IPS-NIHi7 (cell line): ENCODE measurements around the gene WDR4.
"Not testable (repeated sequence)": the region's sequence is repeated elsewhere in the genome, so short reads cannot be mapped to it uniquely, and the experiment has no call there.

Experiments used
- DNase-seq: peaks from one replicate; pipeline ENCODE4 v3.0.0; 2012; ENCODE audit warnings: mixed read lengths; ENCODE audit errors: extremely low spot score

The WDR4 gene

DNA sequence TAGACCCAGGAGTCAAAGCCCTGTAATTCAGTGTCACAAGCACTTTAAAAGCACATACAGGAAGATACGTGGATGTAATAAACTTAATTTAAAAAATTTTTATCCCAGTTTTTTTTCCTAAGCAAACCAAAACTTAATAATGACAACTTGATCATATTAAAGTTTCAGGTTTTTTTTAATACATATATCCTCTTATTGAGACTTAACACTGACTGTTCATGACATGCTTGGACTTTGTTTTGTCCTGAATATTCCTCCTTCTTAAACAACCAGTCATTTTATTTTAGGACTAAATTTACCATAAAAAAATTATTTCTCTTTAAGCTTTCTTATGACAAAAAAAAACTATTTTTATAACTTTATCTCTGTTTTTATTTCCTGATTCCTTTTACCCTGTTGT is 64.1 kb downstream of the WDR4 start:
- no peak for DNase-seq

DNA sequence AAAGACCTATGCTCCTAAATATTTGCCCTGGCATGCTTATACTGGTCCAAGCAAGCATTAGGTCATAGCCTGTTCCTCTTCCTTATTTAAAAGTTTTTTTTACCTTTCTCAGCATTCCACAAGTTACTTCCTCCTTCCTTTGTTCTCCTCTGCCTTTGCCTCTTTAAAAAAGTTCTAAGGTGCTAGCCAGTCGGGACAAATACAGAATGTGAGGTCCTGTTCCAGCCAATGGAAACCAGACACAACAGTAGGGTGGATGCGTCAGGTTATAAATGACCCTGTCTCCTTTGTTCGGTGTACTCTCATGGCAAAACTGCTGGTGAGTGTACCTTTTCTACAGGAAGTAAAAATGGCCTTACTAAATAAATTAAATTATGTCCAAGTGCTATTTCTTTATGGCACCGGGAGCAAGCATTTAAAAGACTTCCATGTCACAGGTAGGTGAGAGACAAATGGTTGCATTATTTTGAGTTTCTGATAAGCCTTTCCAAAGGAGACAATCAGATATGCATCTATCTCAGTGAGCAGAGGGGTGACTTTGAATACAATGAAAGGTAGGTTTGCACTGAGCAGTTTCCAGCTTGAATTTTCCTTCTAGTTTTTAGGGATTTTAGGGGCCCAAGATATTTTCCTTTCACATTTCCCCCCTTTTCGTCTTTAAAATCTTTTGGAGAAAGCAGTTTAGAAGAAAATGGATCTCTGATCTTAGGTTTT is 66.7 kb downstream of the WDR4 start:
- not testable (repeated sequence) for DNase-seq

DNA sequence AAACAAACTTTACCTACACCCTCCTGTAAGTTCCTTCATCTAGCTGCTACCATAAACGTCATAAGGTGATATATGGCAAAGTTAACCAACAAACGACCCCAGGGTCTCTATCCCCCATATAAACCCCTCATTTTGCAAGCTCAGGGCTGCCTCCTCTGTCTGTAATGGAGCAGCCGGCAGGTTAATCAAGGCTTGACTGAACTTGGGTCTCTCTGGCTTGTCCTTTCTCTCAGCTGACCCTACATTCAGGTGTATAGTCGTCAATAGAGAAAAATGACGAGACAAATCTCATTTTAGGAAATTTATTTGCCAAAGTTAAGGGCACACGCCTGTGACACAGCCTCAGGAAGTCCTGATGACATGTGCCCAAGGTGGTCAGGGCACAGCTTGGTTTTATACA is 67.4 kb downstream of the WDR4 start:
- DNase-seq: no peak

DNA sequence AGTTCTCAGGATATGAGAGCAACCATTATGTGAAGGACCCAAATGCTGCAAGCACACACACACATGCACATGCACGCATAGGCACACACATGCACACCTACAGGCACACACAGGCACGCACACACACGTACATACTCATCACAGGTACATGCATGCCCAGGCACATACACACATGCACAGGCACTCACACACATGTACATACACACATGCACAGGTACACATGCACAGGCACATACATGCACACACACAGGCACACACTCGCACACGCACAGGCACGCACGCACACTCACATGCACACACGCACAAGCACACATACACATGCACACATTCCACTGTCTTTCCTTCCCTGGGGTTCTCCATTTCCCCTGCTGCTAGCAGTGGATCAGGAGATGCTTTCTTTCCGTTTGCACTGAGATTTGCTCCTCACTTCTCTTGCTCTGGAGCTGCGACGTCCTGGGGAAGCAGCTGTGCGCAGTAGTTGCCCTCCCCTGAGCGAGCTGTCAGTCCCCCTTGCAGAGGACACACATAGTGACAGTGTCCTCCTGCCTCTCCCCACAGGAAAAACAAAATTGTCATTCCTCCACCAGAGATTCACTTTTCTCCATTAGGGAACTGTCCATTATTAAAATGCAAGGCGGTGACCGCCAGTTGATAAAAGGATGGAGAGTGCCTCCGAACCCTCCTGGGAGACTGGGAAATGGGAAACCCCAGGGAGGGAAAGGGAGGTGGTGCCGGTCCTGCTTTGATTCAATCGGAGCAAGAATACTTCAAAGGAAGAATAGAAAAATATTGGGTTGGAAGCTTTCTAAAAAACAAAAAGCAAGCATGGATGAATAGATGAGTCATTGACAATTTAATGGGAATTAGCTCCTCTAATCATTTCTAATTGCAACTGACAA is 69.5 kb downstream of the WDR4 start:
- no peak for DNase-seq

DNA sequence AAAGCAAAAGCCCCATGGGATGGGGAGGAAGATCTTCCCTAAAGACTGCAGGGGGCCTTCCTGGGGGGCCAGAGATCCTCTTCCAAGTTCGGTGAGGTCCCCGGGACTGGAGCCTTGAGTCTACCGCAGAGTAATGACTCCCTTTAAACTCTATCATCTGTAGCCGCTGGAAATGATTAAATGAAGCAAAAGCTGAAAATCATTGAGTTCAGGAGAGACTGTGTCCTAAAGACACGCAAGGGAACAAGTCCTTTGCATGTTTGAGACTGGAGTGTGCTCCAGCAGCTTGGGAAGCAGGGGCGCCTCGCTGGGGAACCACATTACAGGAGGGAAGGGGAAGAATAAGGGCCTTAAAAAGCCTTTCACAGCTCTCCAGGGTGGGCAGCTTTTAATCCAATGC is 70.2 kb downstream of the WDR4 start:
- DNase-seq: no peak

DNA sequence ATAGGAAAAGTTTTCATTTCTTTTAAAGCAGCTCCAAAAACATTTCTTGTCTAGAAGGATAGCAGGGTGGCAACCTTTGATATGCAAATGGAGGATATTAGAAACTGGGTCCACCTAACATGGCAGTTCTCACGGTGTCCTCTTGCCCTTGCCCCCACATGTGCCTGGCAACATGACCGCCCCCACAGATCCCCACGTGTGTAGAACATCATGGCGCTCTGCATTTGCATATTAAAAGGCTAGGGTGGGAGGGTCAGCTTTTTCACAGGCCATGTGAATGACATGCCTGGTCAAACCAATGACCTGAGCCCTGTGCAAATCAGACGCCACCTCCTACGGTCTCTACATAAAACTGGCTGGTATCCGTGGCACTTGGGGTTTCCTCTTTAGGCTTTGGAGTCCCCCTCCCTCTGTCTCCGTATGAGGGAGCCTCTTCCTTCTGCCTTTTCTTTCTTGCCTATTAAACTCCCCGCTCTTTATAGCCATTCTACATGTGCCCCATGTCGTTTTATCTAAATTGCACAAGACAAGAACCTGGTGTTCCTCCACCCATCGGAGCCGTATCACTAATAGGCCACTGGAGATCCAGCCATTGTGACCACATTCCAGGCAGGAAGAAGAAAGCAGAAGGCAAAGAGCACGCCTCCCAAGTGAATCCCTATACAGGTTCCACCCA is 71.3 kb downstream of the WDR4 start:
- no peak for DNase-seq

DNA sequence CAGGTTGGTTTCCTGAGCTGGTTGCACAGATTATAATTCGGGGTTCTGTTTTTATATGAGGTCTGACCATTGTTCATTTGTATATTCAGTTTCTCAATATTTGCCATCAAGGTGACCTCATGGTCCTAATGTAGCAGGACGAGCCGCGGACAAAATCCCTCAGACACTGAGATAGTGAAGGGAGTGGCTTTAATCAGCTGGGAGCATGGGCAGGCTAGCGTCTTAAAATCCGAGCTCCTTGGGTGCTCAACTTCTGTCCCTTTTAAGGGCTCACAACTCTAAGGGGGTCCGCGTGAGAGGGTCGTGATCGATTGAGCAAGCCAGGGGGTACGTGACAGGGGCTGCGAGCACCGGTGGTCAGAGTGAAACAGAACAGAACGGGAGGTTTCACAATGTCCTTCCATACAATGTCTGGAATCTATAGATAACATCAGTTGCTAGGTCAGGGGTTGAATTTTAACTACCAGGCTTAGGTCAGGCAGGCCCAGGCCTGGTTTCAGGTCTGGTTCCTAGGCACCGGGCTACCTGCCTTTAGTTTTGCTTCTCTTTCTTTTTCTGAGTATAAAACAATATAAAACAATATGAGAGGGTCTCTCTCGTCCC is 71.9 kb downstream of the WDR4 start:
- not testable (repeated sequence) for DNase-seq

DNA sequence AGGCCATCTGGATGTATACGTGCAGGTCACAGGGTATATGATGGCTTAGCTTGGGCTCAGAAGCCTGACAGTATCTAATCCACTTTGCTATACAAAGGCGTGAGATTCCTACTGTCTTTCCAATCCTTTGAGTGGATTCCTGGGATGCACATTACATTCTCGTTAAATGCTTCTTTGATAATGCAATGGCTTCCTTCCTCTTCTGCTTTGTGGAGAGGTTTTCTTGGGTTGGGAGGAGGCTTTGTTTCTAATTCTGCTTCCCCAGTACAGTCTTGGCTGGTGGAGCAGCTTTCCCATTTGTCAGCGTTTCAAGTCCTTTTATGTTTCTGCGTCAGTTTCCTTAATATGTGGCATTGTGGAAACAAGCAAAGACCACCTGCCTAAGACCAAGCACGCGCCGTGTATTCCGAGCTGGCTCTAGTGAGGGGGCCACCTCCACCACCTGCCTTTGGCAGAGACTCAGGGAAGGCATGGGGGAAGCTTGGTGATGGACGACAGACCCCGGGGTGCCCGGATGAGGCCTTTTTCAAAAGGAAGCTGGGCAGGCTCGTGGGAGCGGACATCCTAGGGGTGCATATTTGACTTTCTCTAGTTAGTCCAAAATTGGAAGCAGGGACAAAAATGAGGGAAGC is 72.7 kb downstream of the WDR4 start:
- no peak for DNase-seq

DNA sequence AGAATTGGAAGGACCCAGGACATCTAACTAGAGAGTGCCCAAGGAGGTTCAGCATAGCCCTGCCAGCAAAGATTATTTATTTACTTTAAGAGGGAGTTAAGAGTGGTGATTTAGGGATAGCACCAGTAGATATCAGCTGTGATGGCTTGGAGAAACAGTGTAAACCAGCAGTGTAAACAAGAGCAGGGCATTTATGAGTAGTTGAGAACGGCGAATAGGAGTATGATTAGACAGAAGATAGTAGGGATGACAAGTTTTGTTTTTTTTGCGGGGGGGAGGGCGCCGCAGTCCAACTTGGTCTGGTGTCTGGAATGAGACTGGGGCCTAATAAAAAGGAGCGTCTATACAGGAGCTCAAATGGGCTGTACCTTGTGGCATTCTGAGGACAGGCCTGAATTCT is 77.7 kb downstream of the WDR4 start:
- DNase-seq: not testable (repeated sequence)

DNA sequence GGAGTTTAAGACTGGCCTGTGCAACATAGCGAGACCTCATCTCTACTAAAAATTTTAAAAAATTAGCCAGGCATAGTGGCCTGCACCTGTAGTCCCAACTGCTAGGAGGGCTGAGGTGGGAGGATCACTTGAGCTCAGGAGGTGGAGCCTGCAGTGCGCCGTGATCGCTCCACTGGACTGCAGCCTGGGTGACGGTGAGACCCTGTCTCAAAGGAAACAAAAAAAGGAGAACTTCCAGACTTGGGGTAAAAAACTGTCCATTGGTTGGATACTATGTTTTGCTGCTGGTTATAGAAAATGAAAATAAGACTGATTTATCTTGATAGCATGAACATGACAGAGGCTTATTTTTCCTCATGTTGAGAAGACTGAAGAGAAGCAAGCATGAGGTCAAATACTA is 79.4 kb downstream of the WDR4 start:
- no peak for DNase-seq

DNA sequence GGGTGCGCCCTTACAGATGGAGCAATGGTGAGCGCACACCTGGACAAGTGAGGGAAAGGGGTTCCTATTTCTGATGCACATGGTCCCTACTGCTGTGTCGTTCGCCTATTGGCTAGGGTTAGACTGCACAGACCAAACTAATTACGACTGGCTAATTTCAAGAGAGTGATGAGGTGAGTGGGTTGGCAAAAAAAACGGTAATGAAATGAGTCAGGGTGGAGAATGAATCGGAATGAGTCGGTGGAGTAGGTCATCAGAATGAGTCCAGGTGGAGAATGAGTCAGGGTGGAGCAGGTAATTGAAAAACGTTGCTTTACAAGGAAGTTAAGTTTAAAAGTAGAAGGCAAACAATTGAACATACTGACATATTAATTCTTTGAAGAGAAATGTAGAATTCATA is 79.8 kb downstream of the WDR4 start:
- no peak for DNase-seq
